HG03439 (cell line): ENCODE data around the gene TAF8.
A peak's percentile ranks its signal among the peaks of the same experiment; 100 is the strongest.
"Not testable (repeated sequence)": the region's sequence is repeated elsewhere in the genome, so short reads cannot be mapped to it uniquely, and the experiment has no call there.

Experiments
- ATAC-seq: cut with Tn5 transposase; IDR thresholded peaks from one replicate; pipeline ENCODE4 v1.9.1; 2021; ENCODE audit warnings: mild to moderate bottlenecking, moderate library complexity; ENCODE audit not compliant: unreplicated experiment

The TAF8 gene

GRCh38 chr6:42028234-42029061, 21.9 kb upstream of the TAF8 start:
- no peak for ATAC-seq

GRCh38 chr6:42029062-42029685, 21.1 kb upstream of the TAF8 start:
- no peak for ATAC-seq

GRCh38 chr6:42029881-42030280, 20.4 kb upstream of the TAF8 start:
- no peak for ATAC-seq

GRCh38 chr6:42030585-42031506, 19.5 kb upstream of the TAF8 start:
- no peak for ATAC-seq

- no peak for ATAC-seq
These were observed 18.0 kb upstream of the TAF8 start for GRCh38 chr6:42032366-42032765.

- not testable (repeated sequence) for ATAC-seq
These were observed 12.7 kb upstream of the TAF8 start for GRCh38 chr6:42037669-42038068.

GRCh38 chr6:42038163-42038562, 12.2 kb upstream of the TAF8 start:
- ATAC-seq = no peak

GRCh38 chr6:42038811-42039408, 11.4 kb upstream of the TAF8 start:
- no peak for ATAC-seq

GRCh38 chr6:42040856-42041480, 9.4 kb upstream of the TAF8 start:
- ATAC-seq = no peak

GRCh38 chr6:42041481-42042053, 8.8 kb upstream of the TAF8 start:
- no peak for ATAC-seq

- no peak for ATAC-seq
These were observed 8.2 kb upstream of the TAF8 start for GRCh38 chr6:42042108-42042507.

GRCh38 chr6:42043787-42044475, 6.4 kb upstream of the TAF8 start:
- ATAC-seq = peak; percentile 49

- no peak for ATAC-seq
These were observed 4.5 kb upstream of the TAF8 start for GRCh38 chr6:42045538-42046460.

- no peak for ATAC-seq
These were observed 3.7 kb upstream of the TAF8 start for GRCh38 chr6:42046464-42047212.

- ATAC-seq = no peak
These were observed 3.1 kb upstream of the TAF8 start for GRCh38 chr6:42047213-42047590.

GRCh38 chr6:42047790-42048405, 2.4 kb upstream of the TAF8 start:
- ATAC-seq = no peak

- ATAC-seq = no peak
These were observed 1.1 kb upstream of the TAF8 start for GRCh38 chr6:42049116-42049809.
